HL-60 (cell line): ENCODE results near the gene SIAH3.

ENCODE experiments used
- DNase-seq, 2 experiments: peaks; one replicate each; pipeline ENCODE4 v3.0.0-alpha.2; 2010 to 2020; ENCODE audit warnings: low read depth in 1 of 2, low spot score in 1 of 2
- H3K27ac ChIP-seq: fragments of 250-450 bp; sonication (Bioruptor Pico); replicated peaks from 2 replicates; pipeline ENCODE4 v1.5.1; 2020; ENCODE audit warnings: mild to moderate bottlenecking, moderate library complexity
- H3K27me3 ChIP-seq: fragments of 250-450 bp; sonication (Bioruptor Pico); 2 replicates; pipeline ENCODE4 v1.5.1; 2021; ENCODE audit warnings: mild to moderate bottlenecking, moderate library complexity; ENCODE audit not compliant: insufficient read depth, poor library complexity, severe bottlenecking
- H3K4me3 ChIP-seq: replicated peaks from 2 replicates; pipeline ENCODE4 v1.5.1; 2011; ENCODE audit warnings: mild to moderate bottlenecking, control low read depth, low read length; ENCODE audit not compliant: insufficient read depth
- GABPA ChIP-seq: IDR thresholded peaks from 2 replicates; pipeline ENCODE4 v1.6.1; 2012; ENCODE audit warnings: low read depth
- POLR2AphosphoS5 ChIP-seq: IDR thresholded peaks from 2 replicates; pipeline ENCODE4 v1.6.1; 2012; ENCODE audit warnings: low read depth
- SPI1 ChIP-seq: IDR thresholded peaks from 2 replicates; pipeline ENCODE4 v1.6.1; 2012; ENCODE audit warnings: low read depth, mild to moderate bottlenecking, borderline replicate concordance
- TF ChIP-seq, protein P1 (sequence below): IDR thresholded peaks from 2 replicates; pipeline ENCODE4 v1.6.1; 2012; ENCODE audit warnings: low read depth; ENCODE audit not compliant: insufficient replicate concordance
- TF ChIP-seq, protein P2 (sequence below): IDR thresholded peaks from one replicate; pipeline ENCODE4 v1.5.1; 2011; ENCODE audit warnings: low read length, control low read depth, inconsistent platforms; ENCODE audit not compliant: insufficient read depth

Gene SIAH3

DNA sequence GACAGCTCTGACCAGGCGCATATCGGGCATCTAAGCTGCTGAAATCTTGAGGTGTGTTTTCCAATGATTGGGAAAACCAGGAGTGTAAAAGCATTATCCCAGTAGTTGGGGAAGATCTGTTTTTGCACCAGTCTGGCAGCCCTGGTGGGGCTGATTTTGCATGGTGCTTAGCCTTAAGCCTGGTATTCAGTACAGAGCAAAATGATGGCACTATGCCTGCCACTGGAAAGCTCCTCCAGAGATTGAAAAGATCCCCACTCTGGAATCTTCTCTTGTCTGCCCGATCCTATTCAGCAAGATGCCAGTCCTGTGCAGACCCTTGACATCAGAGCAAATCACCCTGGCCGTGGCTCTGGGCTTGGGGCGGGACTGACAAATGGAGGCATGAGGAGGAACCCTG lies 44.7 kb upstream of the SIAH3 start:
- no peak for TF ChIP-seq GABPA
- TF ChIP-seq SPI1, result no peak
- TF ChIP-seq, protein P1, sequence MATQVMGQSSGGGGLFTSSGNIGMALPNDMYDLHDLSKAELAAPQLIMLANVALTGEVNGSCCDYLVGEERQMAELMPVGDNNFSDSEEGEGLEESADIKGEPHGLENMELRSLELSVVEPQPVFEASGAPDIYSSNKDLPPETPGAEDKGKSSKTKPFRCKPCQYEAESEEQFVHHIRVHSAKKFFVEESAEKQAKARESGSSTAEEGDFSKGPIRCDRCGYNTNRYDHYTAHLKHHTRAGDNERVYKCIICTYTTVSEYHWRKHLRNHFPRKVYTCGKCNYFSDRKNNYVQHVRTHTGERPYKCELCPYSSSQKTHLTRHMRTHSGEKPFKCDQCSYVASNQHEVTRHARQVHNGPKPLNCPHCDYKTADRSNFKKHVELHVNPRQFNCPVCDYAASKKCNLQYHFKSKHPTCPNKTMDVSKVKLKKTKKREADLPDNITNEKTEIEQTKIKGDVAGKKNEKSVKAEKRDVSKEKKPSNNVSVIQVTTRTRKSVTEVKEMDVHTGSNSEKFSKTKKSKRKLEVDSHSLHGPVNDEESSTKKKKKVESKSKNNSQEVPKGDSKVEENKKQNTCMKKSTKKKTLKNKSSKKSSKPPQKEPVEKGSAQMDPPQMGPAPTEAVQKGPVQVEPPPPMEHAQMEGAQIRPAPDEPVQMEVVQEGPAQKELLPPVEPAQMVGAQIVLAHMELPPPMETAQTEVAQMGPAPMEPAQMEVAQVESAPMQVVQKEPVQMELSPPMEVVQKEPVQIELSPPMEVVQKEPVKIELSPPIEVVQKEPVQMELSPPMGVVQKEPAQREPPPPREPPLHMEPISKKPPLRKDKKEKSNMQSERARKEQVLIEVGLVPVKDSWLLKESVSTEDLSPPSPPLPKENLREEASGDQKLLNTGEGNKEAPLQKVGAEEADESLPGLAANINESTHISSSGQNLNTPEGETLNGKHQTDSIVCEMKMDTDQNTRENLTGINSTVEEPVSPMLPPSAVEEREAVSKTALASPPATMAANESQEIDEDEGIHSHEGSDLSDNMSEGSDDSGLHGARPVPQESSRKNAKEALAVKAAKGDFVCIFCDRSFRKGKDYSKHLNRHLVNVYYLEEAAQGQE, result no peak
- TF ChIP-seq, protein P2, sequence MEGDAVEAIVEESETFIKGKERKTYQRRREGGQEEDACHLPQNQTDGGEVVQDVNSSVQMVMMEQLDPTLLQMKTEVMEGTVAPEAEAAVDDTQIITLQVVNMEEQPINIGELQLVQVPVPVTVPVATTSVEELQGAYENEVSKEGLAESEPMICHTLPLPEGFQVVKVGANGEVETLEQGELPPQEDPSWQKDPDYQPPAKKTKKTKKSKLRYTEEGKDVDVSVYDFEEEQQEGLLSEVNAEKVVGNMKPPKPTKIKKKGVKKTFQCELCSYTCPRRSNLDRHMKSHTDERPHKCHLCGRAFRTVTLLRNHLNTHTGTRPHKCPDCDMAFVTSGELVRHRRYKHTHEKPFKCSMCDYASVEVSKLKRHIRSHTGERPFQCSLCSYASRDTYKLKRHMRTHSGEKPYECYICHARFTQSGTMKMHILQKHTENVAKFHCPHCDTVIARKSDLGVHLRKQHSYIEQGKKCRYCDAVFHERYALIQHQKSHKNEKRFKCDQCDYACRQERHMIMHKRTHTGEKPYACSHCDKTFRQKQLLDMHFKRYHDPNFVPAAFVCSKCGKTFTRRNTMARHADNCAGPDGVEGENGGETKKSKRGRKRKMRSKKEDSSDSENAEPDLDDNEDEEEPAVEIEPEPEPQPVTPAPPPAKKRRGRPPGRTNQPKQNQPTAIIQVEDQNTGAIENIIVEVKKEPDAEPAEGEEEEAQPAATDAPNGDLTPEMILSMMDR, result no peak
- TF ChIP-seq POLR2AphosphoS5, result no peak
- DNase-seq, result no peak
- no peaks in the 10 kb centered on the region for H3K27me3 ChIP-seq
- no peak overlapping the region for H3K4me3 ChIP-seq
- no peak overlapping the region for H3K27ac ChIP-seq

DNA sequence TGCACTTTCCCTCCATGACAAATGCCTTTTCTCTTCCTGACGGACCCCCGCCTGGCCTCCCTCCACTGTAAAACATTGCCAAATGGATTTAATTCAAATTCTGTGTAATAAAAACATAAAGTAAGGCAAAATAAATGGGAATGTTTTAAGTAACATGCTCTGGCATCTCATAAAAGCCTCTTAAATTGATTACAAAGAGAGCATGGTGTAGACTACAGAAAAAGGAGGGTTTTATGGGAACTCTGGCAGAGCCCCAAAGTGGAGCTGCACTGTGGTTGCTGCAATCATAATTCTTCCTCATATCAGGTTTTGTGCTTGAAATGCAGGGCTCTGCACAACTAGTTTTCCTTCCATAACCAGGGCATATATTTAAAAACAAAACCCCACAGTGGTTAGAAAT lies 44.3 kb upstream of the SIAH3 start:
- no peaks in the 10 kb centered on the region for H3K27me3 ChIP-seq
- no peak overlapping the region for H3K4me3 ChIP-seq
- no peak for TF ChIP-seq POLR2AphosphoS5
- TF ChIP-seq, protein P2, result no peak
- TF ChIP-seq SPI1, result no peak
- no peak for TF ChIP-seq GABPA
- TF ChIP-seq, protein P1, result no peak
- DNase-seq, result no peak
- no peak overlapping the region for H3K27ac ChIP-seq

DNA sequence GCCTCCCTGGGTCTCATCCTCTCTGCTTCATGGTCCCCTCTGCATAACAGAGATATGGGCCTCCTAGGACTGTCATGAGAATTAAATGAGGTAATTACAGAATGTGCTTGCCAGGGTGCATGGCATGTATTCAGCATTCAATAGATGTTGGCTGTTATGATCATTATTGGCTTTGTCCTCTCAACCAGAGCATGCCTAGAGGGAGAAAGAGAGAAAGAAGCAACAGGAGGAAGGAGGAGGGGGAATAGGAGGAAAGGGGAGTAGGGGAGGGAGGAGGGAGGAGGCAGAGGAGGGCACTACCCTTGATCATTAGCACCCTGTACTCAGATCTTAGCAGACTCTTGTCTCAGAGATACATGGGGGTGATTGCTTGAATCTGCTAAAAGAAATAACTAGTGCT lies 41.0 kb upstream of the SIAH3 start:
- no peak for DNase-seq
- no peak overlapping the region for H3K27ac ChIP-seq
- H3K27me3 ChIP-seq, result no peaks in the 10 kb centered on the region
- no peak overlapping the region for H3K4me3 ChIP-seq
- TF ChIP-seq SPI1, result no peak
- TF ChIP-seq, protein P1, result no peak
- no peak for TF ChIP-seq POLR2AphosphoS5
- TF ChIP-seq GABPA, result no peak
- TF ChIP-seq, protein P2, result no peak
